Smooth muscle cell (in vitro differentiated cells): ENCODE data around the gene ADGRA1. TPM values are rescaled to one million over a fixed set of nuclear protein-coding genes. Genes with fewer than 3 reads are reported as not detected.

Experiments used
- DNase-seq: peaks from one replicate; lab custom pipeline; 2025; ENCODE audit not compliant: unreplicated experiment; lab: John Stamatoyannopoulos, UW
- H2AFZ ChIP-seq: fragments of 200-600 bp; sonication (generic); 2 replicates; pipeline ENCODE4 v1.6.0; 2016; ENCODE audit warnings: antibody characterized with exemption, low read depth, mild to moderate bottlenecking
- H3F3A ChIP-seq: fragments of 200-600 bp; sonication (generic); 2 replicates; pipeline ENCODE4 v1.6.0; 2017; ENCODE audit warnings: antibody characterized with exemption, low read depth
- H3K27ac ChIP-seq: fragments of 200-600 bp; sonication (generic); 2 replicates; pipeline ENCODE4 v1.5.1; 2016; ENCODE audit warnings: low read depth, mild to moderate bottlenecking
- H3K27me3 ChIP-seq: fragments of 200-600 bp; sonication (generic); 2 replicates; pipeline ENCODE4 v1.6.1; 2016; ENCODE audit warnings: low read depth, mild to moderate bottlenecking
- H3K36me3 ChIP-seq: fragments of 200-600 bp; sonication (generic); 2 replicates; pipeline ENCODE4 v1.5.1; 2016; ENCODE audit warnings: low read depth
- H3K4me1 ChIP-seq: fragments of 200-600 bp; sonication (generic); 2 replicates; pipeline ENCODE4 v1.5.1; 2016; ENCODE audit warnings: low read depth
- H3K4me2 ChIP-seq: fragments of 200-600 bp; sonication (generic); 2 replicates; pipeline ENCODE4 v1.6.0; 2016; ENCODE audit warnings: mild to moderate bottlenecking
- H3K4me3 ChIP-seq: fragments of 200-600 bp; sonication (generic); 2 replicates; pipeline ENCODE4 v1.5.1; 2016; ENCODE audit warnings: mild to moderate bottlenecking
- H3K79me2 ChIP-seq: fragments of 200-600 bp; sonication (generic); 2 replicates; pipeline ENCODE4 v1.6.0; 2016; ENCODE audit warnings: low read depth, mild to moderate bottlenecking
- H3K9ac ChIP-seq: fragments of 200-600 bp; sonication (generic); 2 replicates; pipeline ENCODE4 v1.6.0; 2016; ENCODE audit warnings: low read depth
- H3K9me3 ChIP-seq: fragments of 200-600 bp; sonication (generic); replicated peaks from 2 replicates; pipeline ENCODE4 v1.5.1; 2016; ENCODE audit warnings: low read depth
- H4K20me1 ChIP-seq: fragments of 200-600 bp; sonication (generic); 2 replicates; pipeline ENCODE4 v1.6.0; 2016; ENCODE audit warnings: low read depth
- CTCF ChIP-seq: fragments of 200-600 bp; sonication (generic); IDR thresholded peaks from 2 replicates; pipeline ENCODE4 v1.5.1; 2017; ENCODE audit warnings: borderline replicate concordance, mild to moderate bottlenecking, antibody characterized with exemption; ENCODE audit not compliant: insufficient read depth, poor library complexity, severe bottlenecking
- WGBS: methylation state at CpG from one replicate; pipeline ENCODE4 v1.1.7; 2016; ENCODE audit warnings: low lambda C conversion rate; 5-methylcytosine and 5-hydroxymethylcytosine counted together
- polyA plus RNA-seq: library from polyadenylated mRNA; unstranded; fragments of >200 nt; fragmentation: Nextera tagmentation; extraction: Ambion mirVana; gene quantifications from 2 replicates; pipeline ENCODE4 v1.2.1, GENCODE V29; 2016
- total RNA-seq: library from RNA; depleted of rRNA; stranded (reverse); fragments of >200 nt; gene quantifications from 2 replicates; pipeline ENCODE4 v1.2.3, GENCODE V29; 2014

Gene ADGRA1
- total and polyA plus RNA-seq, 2 experiments from 2014 or later = not detected

- peaks cover 13% of the 10 kb centered on the region for H3K27me3 ChIP-seq
- no peaks in the 10 kb centered on the region for H3K9me3 ChIP-seq
- no peaks in the 10 kb centered on the region for H3F3A ChIP-seq
- H3K27ac ChIP-seq = no peak overlapping the region
- no peak for DNase-seq
- no peak overlapping the region for H3K4me2 ChIP-seq
- no peak for TF ChIP-seq CTCF
- H3K4me1 ChIP-seq = no peaks in the 10 kb centered on the region
- no peaks in the 10 kb centered on the region for H4K20me1 ChIP-seq
- no peak overlapping the region for H3K4me3 ChIP-seq
- 87% methylated on average over 8 of the region's 8 CpGs for WGBS
- no peak overlapping the region for H2AFZ ChIP-seq
- H3K9ac ChIP-seq = no peak overlapping the region
- H3K79me2 ChIP-seq = no peaks in the 10 kb centered on the region
- H3K36me3 ChIP-seq = no peaks in the 10 kb centered on the region
Measured at GRCh38 chr10:133121479-133121878, 33.8 kb downstream of the ADGRA1 start.

DNA sequence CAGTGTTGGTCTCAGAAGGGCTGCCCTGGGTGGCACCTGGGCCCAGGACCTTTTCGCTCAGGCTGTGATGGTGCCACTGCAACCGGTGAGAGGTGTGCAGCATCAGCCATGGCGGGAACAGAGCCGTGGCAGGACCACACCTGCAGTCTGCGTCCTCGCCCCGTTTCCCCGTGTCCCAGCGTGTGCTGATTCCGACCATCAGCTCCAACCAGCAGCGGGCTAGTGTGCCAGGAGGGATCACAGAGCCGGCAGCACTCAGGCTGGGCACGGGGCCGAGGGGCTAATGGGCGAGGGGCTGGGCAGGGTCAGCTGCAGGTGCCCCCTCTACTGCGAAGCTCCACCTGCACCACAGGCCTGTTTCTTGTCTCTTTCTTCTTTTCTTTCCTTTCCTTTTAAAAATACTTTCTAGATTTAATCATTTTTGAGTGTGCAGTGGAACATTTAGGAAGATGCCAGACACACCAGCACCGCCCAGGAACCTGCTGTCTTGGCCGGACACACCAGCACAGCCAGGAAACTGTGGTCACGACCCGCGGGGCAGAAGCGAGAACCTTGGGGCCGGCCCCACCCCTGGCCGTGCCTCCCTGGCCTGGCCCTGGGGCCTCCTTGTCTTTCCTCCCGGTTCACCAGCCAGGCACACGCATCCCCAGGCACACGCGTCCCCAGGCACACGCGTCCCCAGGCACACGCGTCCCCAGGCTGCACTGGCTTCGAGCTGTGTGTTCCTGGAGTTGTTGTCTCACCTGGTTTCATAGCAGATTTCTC lies 34.6 kb downstream of the ADGRA1 start:
- Histone ChIP-seq H3K4me2 (no peak overlapping the region), H3K4me3 (no peak overlapping the region), H3K9me3 (no peaks in the 10 kb centered on the region), H3K79me2 (no peaks in the 10 kb centered on the region), H3F3A (no peaks in the 10 kb centered on the region), H3K36me3 (no peaks in the 10 kb centered on the region), H3K9ac (no peak overlapping the region), H3K4me1 (no peaks in the 10 kb centered on the region), H3K27me3 (peaks cover 13% of the 10 kb centered on the region), H3K27ac (no peak overlapping the region), H4K20me1 (no peaks in the 10 kb centered on the region), H2AFZ (no peak overlapping the region)
- TF ChIP-seq CTCF = no peak
- WGBS = 95% methylated on average over 33 of the region's 33 CpGs
- no peak for DNase-seq

- H2AFZ ChIP-seq = no peak overlapping the region
- DNase-seq = no peak
- no peaks in the 10 kb centered on the region for H3K9me3 ChIP-seq
- H4K20me1 ChIP-seq = no peaks in the 10 kb centered on the region
- WGBS = 92% methylated on average over 32 of the region's 39 CpGs
- H3K27ac ChIP-seq = no peak overlapping the region
- H3K27me3 ChIP-seq = peaks cover 13% of the 10 kb centered on the region
- H3K4me3 ChIP-seq = no peak overlapping the region
- H3K79me2 ChIP-seq = no peaks in the 10 kb centered on the region
- TF ChIP-seq CTCF = no peak
- H3K36me3 ChIP-seq = no peaks in the 10 kb centered on the region
- no peaks in the 10 kb centered on the region for H3F3A ChIP-seq
- H3K9ac ChIP-seq = no peak overlapping the region
- no peak overlapping the region for H3K4me2 ChIP-seq
- H3K4me1 ChIP-seq = no peaks in the 10 kb centered on the region
Measured at GRCh38 chr10:133123050-133123745, 35.5 kb downstream of the ADGRA1 start.
